Upper lobe of left lung (tissue), 6 donors: ENCODE results near the gene PCCB. TPM values are rescaled to one million over a fixed set of nuclear protein-coding genes. Genes with fewer than 3 reads are reported as not detected.
"Not testable (repeated sequence)": the region's sequence is repeated elsewhere in the genome, so short reads cannot be mapped to it uniquely, and the experiment has no call there.

Experiments
- ATAC-seq, 2 donors: fragments of 200-7000 bp; cut with Tn5 transposase; one replicate each; pipeline ENCODE4 v1.9.1; 2022; ENCODE audit warnings: mild to moderate bottlenecking in 2 of 2, moderate library complexity in 2 of 2; ENCODE audit not compliant: low FRiP score in 2 of 2
- DNase-seq, 2 donors: peaks; one replicate each; pipeline ENCODE4 v3.0.0-alpha.2; 2019 to 2020
- H3K27ac ChIP-seq, 4 donors: fragments of 200-600 bp; sonication (generic); one replicate each; pipeline ENCODE4 v1.5.1; 2016 to 2019
- H3K27me3 ChIP-seq, 4 donors: fragments of 200-600 bp; sonication (generic); one replicate each; pipeline ENCODE4 v1.5.1; 2017 to 2019
- H3K36me3 ChIP-seq, 4 donors: fragments of 200-600 bp; sonication (generic); one replicate each; pipeline ENCODE4 v1.5.1; 2016 to 2019
- H3K4me1 ChIP-seq, 4 donors: fragments of 200-600 bp; sonication (generic); one replicate each; pipeline ENCODE4 v1.5.1; 2018 to 2019
- H3K4me3 ChIP-seq, 4 donors: fragments of 200-600 bp; sonication (generic); one replicate each; pipeline ENCODE4 v1.5.1; 2017 to 2019; ENCODE audit warnings: mild to moderate bottlenecking in 2 of 4, moderate library complexity in 1 of 4
- H3K9me3 ChIP-seq, 4 donors: fragments of 200-600 bp; sonication (generic); one replicate each; pipeline ENCODE4 v1.5.1; 2018 to 2019
- CTCF ChIP-seq, 6 experiments: fragments of 450-650 bp in 4 of 6; fragments of 200-600 bp in 2 of 6; sonication (generic) in 2 of 6; IDR thresholded peaks; one replicate each; pipeline ENCODE4 v1.5.1; 2016 to 2019; ENCODE audit warnings: antibody characterized with exemption in 6 of 6
- EP300 ChIP-seq, 4 donors: sonication (generic); formaldehyde crosslinking; IDR thresholded peaks; one replicate each; pipeline ENCODE4 v1.5.1; 2017; ENCODE audit warnings: antibody characterized with exemption in 4 of 4, control low read depth in 2 of 4
- POLR2A ChIP-seq, 4 donors: fragments of 450-650 bp; IDR thresholded peaks; one replicate each; pipeline ENCODE4 v1.5.1; 2016 to 2017; ENCODE audit warnings: antibody characterized with exemption in 4 of 4, mild to moderate bottlenecking in 2 of 4
- POLR2AphosphoS5 ChIP-seq, 2 donors: sonication (generic); formaldehyde crosslinking; IDR thresholded peaks; one replicate each; pipeline ENCODE4 v1.5.1; 2017; ENCODE audit warnings: antibody characterized with exemption in 2 of 2
- WGBS, 2 donors: methylation state at CpG; one replicate each; pipeline ENCODE4 v1.1.5; 2017 to 2018; 5-methylcytosine and 5-hydroxymethylcytosine counted together
- total RNA-seq, 6 donors: library from RNA; depleted of rRNA in 4 of 6; stranded (reverse); fragments of >200 nt in 4 of 6; gene quantifications; one replicate each; pipeline versions ENCODE4 v1.1.0 to v1.2.1, GENCODE V29; 2016 to 2021
- donor health status: DM: no; HTN: no; CAD: no; lungs with moderate emphysema.
- donor health status: DM: no; HTN: yes; CAD: no; lungs with severe emphysema.

Gene PCCB
- total RNA-seq, 6 donors from 2014 or later = 5.2 to 44.6 (median 31.2) TPM

- no peak for TF ChIP-seq CTCF (IDR thresholded peaks at IDR 0.05)
- H3K4me1 ChIP-seq = no peaks in the 10 kb centered on the region
- H3K27me3 ChIP-seq = no peaks in the 10 kb centered on the region
- 78 to 82% methylated on average over 5 of the region's 5 CpGs for WGBS, 2 donors
- DNase-seq = no peak
- H3K9me3 ChIP-seq = no peaks in the 10 kb centered on the region
- H3K4me3 ChIP-seq = no peak overlapping the region
- no peak for ATAC-seq
- peaks cover 2 to 28% (median 18%) of the 10 kb centered on the region in 4 donors for H3K36me3 ChIP-seq
- no peak overlapping the region for H3K27ac ChIP-seq
These were observed 79.5 kb downstream of the PCCB start for GRCh38 chr3:136329593-136329992.

- TF ChIP-seq POLR2A (IDR thresholded peaks at IDR 0.05) (no peak), POLR2AphosphoS5 (IDR thresholded peaks at IDR 0.05) (no peak), EP300 (IDR thresholded peaks at IDR 0.05) (no peak), CTCF (IDR thresholded peaks at IDR 0.05) (no peak)
- DNase-seq (no peak), ATAC-seq (no peak)
- no peak overlapping the region for H3K27ac ChIP-seq
- WGBS, 2 donors = 79 to 82% methylated on average over 5 of the region's 5 CpGs
- H3K9me3 ChIP-seq = no peaks in the 10 kb centered on the region
- peaks cover 2 to 38% (median 23%) of the 10 kb centered on the region in 4 donors for H3K36me3 ChIP-seq
- H3K4me1 ChIP-seq = no peaks in the 10 kb centered on the region
- no peak overlapping the region for H3K4me3 ChIP-seq
- no peaks in the 10 kb centered on the region for H3K27me3 ChIP-seq
These were observed 80.8 kb downstream of the PCCB start for GRCh38 chr3:136330900-136331299.

- no peak for DNase-seq
- H3K27ac ChIP-seq = no peak overlapping the region
- H3K9me3 ChIP-seq = no peaks in the 10 kb centered on the region
- H3K4me1 ChIP-seq = no peaks in the 10 kb centered on the region
- no peak overlapping the region for H3K4me3 ChIP-seq
- WGBS, 2 donors = 85 to 90% methylated on average over 1 of the region's 1 CpG
- H3K27me3 ChIP-seq = no peaks in the 10 kb centered on the region
- no peak for ATAC-seq
- H3K36me3 ChIP-seq = peaks cover 0 to 45% (median 22%) of the 10 kb centered on the region in 4 donors
- TF ChIP-seq EP300 (IDR thresholded peaks at IDR 0.05) (no peak), POLR2AphosphoS5 (IDR thresholded peaks at IDR 0.05) (no peak), POLR2A (IDR thresholded peaks at IDR 0.05) (no peak), CTCF (IDR thresholded peaks at IDR 0.05) (no peak)
These were observed 82.2 kb downstream of the PCCB start for GRCh38 chr3:136332302-136332701.

- TF ChIP-seq POLR2A (IDR thresholded peaks at IDR 0.05) = no peak
- TF ChIP-seq EP300 (IDR thresholded peaks at IDR 0.05) = no peak
- no peak for TF ChIP-seq POLR2AphosphoS5 (IDR thresholded peaks at IDR 0.05)
- TF ChIP-seq CTCF (IDR thresholded peaks at IDR 0.05) = no peak
- ATAC-seq = no peak
- DNase-seq = no peak
- H3K4me1 ChIP-seq = no peaks in the 10 kb centered on the region
- H3K9me3 ChIP-seq = no peaks in the 10 kb centered on the region
- H3K27ac ChIP-seq = no peak overlapping the region
- no peak overlapping the region for H3K4me3 ChIP-seq
- H3K36me3 ChIP-seq = peaks cover 0 to 45% (median 21%) of the 10 kb centered on the region in 4 donors
- H3K27me3 ChIP-seq = no peaks in the 10 kb centered on the region
These were observed 82.6 kb downstream of the PCCB start for GRCh38 chr3:136332776-136333175.

GRCh38 chr3:136334209-136334608 lies 84.1 kb downstream of the PCCB start:
- peaks cover 0 to 51% (median 15%) of the 10 kb centered on the region in 4 donors for H3K36me3 ChIP-seq
- DNase-seq (no peak), ATAC-seq (no peak)
- H3K4me1 ChIP-seq = no peaks in the 10 kb centered on the region
- no peak overlapping the region for H3K27ac ChIP-seq
- no peak overlapping the region for H3K4me3 ChIP-seq
- no peaks in the 10 kb centered on the region for H3K27me3 ChIP-seq
- H3K9me3 ChIP-seq = no peaks in the 10 kb centered on the region
- no peak for TF ChIP-seq POLR2AphosphoS5 (IDR thresholded peaks at IDR 0.05)
- TF ChIP-seq CTCF (IDR thresholded peaks at IDR 0.05) = no peak
- no peak for TF ChIP-seq EP300 (IDR thresholded peaks at IDR 0.05)
- no peak for TF ChIP-seq POLR2A (IDR thresholded peaks at IDR 0.05)

- H3K27me3 ChIP-seq, H3K4me1 ChIP-seq, H3K27ac ChIP-seq, H3K9me3 ChIP-seq, H3K4me3 ChIP-seq, ATAC-seq, DNase-seq: not testable (repeated sequence)
- WGBS, 2 donors = 98% methylated on average over 6 of the region's 6 CpGs
- H3K36me3 ChIP-seq = peaks cover 0 to 56% (median 13%) of the 10 kb centered on the region in 4 donors
These were observed 84.6 kb downstream of the PCCB start for GRCh38 chr3:136334726-136335125.
